Stimulated activated CD4-positive, alpha-beta T cell treated with anti-CD3 and anti-CD28 coated beads, TNF-alpha, amount 100 ng/mL, for 1 hour (primary cell): ENCODE results near the gene HOXD9.

ENCODE experiments used
- DNase-seq, 3 donors: peaks; one replicate each; pipeline ENCODE4 v3.0.0-alpha.2; 2020; ENCODE audit warnings: low read depth in 3 of 3, low spot score in 1 of 3

Gene HOXD9

GRCh38 chr2:176165370-176166050, 43.0 kb downstream of the HOXD9 start:
- DNase-seq, result no peak

- DNase-seq, result no peak
These were observed 43.8 kb downstream of the HOXD9 start for GRCh38 chr2:176166272-176166671.

DNA sequence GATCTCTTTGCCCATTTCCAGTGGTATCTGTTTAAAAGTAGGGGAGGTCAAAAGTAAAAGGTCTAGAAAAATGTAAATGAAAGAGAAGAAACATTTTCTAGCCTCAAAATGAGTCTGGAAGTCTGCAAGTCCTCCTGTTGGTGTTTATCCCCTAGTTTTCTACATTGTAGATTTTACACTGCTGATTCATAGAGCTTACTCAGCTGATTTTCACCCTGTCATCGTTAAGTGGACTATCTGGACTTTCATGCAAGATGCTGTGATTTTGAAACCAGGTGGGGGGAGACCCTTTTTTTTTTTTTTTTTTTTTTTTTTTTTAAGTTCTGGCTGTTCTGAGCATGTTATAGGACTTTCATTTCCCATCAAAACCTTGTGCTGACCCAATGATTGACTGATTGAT, 44.9 kb downstream of the HOXD9 start:
- DNase-seq, result no peak

DNA sequence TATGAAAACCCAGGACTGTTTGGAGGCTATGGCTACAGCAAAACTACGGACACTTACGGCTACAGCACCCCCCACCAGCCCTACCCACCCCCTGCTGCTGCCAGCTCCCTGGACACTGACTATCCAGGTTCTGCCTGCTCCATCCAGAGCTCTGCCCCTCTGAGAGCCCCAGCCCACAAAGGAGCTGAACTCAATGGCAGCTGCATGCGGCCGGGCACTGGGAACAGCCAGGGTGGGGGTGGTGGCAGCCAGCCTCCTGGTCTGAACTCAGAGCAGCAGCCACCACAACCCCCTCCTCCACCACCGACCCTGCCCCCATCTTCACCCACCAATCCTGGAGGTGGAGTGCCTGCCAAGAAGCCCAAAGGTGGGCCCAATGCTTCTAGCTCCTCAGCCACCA, 46.7 kb downstream of the HOXD9 start:
- no peak for DNase-seq

DNA sequence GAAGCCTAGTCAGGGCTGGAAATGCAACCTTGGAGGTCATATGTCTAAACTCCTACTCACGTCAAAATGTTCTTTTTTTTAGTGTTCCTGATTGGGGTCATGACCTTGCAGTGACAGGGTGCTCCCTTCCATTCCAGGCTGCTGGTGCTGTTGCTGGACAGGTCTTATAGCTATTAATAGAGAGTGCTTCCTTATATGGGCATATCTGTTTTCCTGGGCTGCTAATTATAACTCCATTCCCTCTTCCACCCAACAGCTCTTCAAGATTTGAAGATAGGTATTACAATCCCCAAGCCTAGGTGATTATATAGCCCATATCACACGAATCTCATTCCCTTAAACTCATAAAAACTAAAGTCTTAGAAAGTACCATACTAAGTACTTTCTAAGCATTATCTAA, 47.2 kb downstream of the HOXD9 start:
- DNase-seq, result no peak

DNA sequence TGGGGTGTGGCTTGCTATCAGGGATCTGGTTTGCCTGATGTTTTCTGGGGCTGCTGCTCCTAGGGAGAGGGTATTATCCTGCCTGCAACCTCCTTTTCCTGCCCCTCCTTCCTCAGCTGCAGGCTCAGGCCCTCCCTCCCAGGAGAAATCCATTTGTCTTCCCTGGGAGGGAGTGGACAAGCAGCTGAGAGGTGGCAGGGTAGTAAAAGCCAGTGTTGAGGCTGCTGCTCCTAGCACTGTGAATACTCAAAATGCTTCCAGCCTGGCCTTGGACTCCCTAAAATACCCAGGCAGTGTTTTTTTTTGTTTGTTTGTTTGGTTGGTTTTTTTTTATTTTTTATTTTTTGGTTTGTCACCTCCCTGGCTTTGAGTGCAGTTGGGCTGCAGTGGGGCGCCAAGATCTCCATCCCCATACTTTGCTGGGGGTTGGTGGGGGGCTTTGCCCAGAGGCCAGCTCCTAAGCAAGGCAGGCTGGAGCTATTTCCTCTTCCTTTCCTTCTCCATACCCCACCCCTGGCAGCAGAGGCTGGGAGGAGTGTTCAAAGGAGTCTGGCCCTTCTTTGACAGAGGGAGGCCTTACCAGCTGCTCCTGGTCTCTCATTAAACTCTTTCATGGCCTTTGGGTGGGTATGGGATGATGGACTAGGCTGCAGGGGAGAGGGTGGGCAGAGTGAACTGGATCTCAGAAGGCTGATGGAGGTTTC, 48.2 kb downstream of the HOXD9 start:
- no peak for DNase-seq

DNA sequence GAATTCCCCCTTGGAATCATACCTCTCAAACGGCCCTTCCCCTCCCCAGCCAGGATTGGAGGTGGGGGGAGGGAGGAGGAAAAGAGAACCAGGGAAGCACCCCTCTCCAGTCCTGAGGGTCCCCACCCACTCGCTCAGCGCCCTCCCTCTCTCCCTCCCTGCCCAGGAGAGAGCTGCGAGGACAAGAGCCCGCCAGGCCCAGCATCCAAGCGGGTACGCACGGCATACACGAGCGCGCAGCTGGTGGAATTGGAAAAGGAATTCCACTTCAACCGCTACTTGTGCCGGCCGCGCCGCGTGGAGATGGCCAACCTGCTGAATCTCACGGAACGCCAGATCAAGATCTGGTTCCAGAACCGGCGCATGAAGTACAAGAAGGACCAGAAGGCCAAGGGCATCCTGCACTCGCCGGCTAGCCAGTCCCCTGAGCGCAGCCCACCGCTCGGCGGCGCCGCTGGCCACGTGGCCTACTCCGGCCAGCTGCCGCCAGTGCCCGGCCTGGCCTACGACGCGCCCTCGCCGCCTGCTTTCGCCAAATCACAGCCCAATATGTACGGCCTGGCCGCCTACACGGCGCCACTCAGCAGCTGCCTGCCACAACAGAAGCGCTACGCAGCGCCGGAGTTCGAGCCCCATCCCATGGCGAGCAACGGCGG, 49.0 kb downstream of the HOXD9 start:
- DNase-seq, result no peak

DNA sequence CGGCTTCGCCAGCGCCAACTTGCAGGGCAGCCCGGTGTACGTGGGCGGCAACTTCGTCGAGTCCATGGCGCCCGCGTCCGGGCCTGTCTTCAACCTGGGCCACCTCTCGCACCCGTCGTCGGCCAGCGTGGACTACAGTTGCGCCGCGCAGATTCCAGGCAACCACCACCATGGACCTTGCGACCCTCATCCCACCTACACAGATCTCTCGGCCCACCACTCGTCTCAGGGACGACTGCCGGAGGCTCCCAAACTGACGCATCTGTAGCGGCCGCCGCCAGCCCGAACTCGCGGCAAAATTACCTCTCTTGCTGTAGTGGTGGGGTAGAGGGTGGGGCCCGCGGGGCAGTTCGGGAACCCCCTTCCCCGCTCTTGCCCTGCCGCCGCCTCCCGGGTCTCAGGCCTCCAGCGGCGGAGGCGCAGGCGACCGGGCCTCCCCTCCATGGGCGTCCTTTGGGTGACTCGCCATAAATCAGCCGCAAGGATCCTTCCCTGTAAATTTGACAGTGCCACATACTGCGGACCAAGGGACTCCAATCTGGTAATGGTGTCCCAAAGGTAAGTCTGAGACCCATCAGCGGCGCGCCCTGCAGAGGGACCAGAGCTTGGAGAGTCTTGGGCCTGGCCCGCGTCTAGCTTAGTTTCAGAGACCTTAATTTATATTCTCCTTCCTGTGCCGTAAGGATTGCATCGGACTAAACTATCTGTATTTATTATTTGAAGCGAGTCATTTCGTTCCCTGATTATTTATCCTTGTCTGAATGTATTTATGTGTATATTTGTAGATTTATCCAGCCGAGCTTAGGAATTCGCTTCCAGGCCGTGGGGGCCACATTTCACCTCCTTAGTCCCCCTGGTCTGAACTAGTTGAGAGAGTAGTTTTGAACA, 49.7 kb downstream of the HOXD9 start:
- DNase-seq, result no peak

DNA sequence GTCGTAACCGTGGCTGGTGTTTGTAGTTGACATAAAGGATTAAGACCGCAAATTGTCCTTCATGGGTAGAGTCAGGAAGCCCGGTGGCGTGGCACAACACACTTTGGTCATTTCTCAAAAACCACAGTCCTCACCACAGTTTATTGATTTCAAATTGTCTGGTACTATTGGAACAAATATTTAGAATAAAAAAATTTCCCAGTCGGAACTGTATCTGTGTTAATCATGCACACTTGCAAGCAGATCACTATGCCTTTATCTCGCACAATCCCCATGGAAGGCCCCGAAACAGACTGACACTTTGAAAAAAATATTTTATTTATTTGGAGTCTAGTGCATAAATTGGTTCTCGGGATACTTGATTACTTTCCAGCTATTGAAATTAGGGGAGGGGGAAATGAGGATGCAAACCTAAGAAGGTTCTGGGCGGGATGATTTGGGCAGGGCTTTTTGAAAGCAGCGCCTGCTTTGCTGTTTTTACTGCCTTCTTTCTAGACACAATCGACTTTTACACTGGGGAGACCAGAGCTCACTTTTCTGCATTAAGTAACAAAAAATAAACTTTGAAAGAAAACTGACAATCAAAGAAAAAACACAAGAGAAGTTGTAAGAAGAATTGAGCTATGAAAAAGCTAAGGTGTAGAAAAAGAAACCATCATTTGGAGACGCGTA, 50.5 kb downstream of the HOXD9 start:
- no peak for DNase-seq

DNA sequence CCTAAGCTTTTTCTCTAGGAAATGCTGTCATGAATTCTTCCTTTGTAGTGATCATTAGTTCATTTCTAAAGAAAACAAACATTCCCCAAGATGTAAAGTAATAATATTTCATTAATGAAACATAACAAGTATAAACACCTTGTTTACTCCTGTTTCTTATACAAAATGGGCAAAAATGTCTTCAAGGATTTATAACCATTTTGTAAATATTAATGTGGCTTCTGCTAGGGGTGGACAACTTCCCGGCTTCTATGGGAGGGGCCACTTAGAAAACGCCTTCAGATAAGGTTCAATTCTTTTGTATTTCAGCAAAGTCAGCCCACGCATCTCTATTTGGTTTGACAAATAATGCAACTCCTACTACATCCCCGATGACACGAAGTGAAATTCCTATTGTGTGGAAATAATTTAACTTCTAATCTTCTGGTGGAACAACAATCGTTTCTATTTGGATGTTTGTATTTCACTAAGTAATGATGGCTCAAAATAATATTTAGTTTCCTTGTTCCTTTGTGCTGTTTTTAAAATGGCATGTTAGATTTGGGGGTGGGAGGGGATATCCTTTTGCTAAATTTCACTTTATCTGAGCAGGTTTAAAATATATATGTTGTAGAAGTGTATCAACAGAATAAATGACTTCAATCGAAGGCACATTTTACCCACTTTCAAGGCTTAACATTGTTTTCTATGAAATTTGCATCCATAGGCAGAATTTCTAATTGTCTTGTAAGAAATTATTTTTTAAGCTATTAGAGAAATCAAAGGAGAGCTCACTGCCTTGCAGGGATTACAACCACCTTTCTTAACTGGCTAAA, 51.3 kb downstream of the HOXD9 start:
- DNase-seq, result no peak

GRCh38 chr2:176174382-176174823, 51.9 kb downstream of the HOXD9 start:
- DNase-seq, result no peak
